Measurements from ENCODE around the gene CPEB1. TPM values are rescaled to one million over a fixed set of nuclear protein-coding genes. Genes with fewer than 3 reads are reported as not detected.
A peak's percentile ranks its signal among the peaks of the same experiment; 100 is the strongest.

Gene CPEB1
- total and polyA plus RNA-seq, 2 of the 13 experiments (the other 11 are each of a cell fraction or from before 2014, with no cell fraction given): 0.03 to 0.07 TPM

GRCh38 chr15:82535566-82536408 lies 111.4 kb downstream of the CPEB1 start (continued):
- TF ChIP-seq ZNF503 (CRISPR knock-in tag; IDR thresholded peaks at IDR 0.05) (no peak), WIZ (CRISPR knock-in tag; IDR thresholded peaks at IDR 0.05) (no peak), KLF15 (CRISPR knock-in tag; IDR thresholded peaks at IDR 0.05; ENCODE audit: borderline replicate concordance) (no peak), ZFP1 (CRISPR knock-in tag; IDR thresholded peaks at IDR 0.05) (no peak), TRIM22 (IDR thresholded peaks at IDR 0.05) (no peak), RARA (CRISPR knock-in tag; IDR thresholded peaks at IDR 0.05) (no peak), TEAD2 (CRISPR knock-in tag; IDR thresholded peaks at IDR 0.05) (no peak), ELK4 (CRISPR knock-in tag; IDR thresholded peaks at IDR 0.05; ENCODE audit: borderline replicate concordance) (no peak), PAF1 (CRISPR knock-in tag; IDR thresholded peaks at IDR 0.05) (peak; percentile 92), ZBTB10 (CRISPR knock-in tag; IDR thresholded peaks at IDR 0.05; ENCODE audit: borderline replicate concordance) (no peak), RFX1 (IDR thresholded peaks at IDR 0.05) (no peak), HNF1A (IDR thresholded peaks at IDR 0.05; ENCODE audit: low read depth) (no peak), HNF1A (CRISPR knock-in tag; IDR thresholded peaks at IDR 0.05; ENCODE audit: borderline replicate concordance) (no peak), ZNF709 (CRISPR knock-in tag; IDR thresholded peaks at IDR 0.05) (no peak), ZC3H13 (CRISPR knock-in tag; IDR thresholded peaks at IDR 0.05) (0 out of 2 replicates have a peak, but pooled peaks have one; percentile 53), NR2F6 (IDR thresholded peaks at IDR 0.05) (no peak), NR2F6 (CRISPR knock-in tag; IDR thresholded peaks at IDR 0.05) (no peak), MAX (IDR thresholded peaks at IDR 0.05) (peak; percentile 83), ZNF230 (CRISPR knock-in tag; IDR thresholded peaks at IDR 0.05) (no peak)

Measured in HepG2 (cell line).